ENCODE data around the gene CCDC181.

CCDC181 gene

DNA sequence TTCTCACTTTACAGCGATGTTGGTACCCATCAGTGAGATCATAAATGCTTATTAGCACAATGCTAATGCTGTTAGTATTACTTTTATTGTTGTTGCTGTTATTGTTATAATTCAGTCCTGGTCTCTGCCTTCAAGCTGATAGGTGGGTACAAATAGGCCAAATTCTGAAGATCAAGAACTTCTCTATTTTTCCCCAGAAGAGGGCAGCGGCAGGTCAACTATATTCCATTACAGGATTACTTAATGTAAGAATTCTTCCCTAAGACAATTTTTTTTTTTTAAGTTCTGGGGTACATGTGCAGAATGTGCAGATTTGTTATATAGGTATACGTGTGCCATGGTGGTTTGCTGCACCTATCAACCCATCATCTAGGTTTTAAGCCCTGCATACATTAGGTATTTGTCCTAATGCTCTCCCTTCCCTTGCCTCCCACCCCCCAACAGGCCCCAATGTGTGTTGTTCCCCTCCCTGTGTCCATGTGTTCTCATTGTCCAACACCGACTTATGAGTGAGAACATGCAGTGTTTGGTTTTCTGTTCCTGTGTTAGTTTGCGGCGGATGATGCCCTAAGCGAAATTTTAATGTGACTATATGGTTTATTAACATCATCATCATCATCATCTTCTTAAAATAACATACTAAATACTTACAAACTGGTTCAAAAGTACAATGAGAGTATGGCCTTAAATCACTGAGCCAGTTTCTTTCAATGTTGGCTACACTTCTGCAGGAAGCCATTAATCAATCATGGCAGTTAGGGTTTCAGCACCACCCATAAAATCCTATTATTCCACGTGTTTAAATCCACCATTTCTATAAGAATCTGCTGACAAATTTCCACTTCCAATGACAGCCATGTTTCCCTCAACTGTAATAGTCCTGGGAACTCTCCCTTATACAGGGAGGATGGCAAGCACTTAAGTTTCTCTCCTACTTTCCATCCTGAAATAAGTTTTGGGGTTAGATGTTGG is 39.3 kb upstream of the CCDC181 start:
- no peak for DNase-seq (ENCODE audit: low spot score)
- no peak overlapping the region for H3K4me3 ChIP-seq
- TF ChIP-seq CTCF (IDR thresholded peaks at IDR 0.05) = peak; percentile 17
- H3K27ac ChIP-seq = no peak overlapping the region

- no peak for TF ChIP-seq CTCF (IDR thresholded peaks at IDR 0.05)
- H3K4me3 ChIP-seq = no peak overlapping the region
- H3K27ac ChIP-seq = no peak overlapping the region
- no peak for DNase-seq (ENCODE audit: low spot score)
These were observed 38.0 kb upstream of the CCDC181 start for GRCh38 chr1:169465281-169465680.

DNA sequence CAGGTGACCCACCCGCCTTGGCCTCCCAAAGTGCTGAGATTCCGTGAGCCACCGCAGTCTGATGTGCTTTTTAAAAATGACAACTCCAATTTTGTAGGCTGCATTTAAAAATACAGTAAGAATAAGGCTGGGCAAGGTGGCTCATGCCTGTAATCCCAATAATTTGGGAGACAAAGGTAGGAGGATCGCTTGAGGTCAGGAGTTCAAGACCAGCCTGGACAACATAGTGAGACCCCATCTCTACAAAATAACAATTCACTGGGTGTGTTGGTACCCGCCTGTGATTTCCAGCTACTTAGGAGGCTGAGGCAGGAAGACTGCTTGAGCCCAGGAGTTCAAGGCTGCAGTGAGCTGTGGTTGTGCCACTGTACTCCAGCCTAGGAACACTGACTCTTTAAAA is 35.1 kb upstream of the CCDC181 start:
- Histone ChIP-seq H3K27ac (no peak overlapping the region), H3K4me3 (no peak overlapping the region)
- no peak for DNase-seq (ENCODE audit: low spot score)
- no peak for TF ChIP-seq CTCF (IDR thresholded peaks at IDR 0.05)

DNA sequence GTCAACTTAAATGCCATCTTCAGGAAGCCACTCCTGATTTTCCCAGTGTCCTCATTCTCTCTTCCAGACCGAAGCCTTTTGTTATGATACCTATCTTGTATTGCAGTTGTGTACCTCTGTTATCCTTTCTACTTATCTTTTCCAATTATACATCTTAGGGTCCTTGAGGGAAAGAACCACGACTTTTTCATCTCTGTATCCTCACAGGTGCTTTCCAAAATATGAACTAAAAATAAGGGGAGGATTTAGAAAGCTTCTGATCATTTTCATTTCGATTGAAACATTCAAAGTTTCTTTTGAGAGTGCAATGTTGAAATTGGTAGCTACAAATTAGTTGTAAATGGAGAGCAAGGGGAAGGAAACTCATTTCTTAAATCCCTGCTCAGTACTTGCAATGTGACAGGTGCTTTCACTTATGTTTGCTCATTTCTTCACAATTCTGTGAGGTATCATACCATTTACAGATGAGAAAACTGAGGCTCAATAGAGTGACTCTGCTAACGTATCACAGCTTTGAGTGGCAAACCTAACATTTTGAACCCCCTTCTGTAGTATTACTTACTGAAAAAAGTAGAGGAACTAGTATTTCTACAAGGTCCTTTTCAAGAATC is 34.2 kb upstream of the CCDC181 start:
- Histone ChIP-seq H3K27ac (no peak overlapping the region), H3K4me3 (no peak overlapping the region)
- no peak for DNase-seq (ENCODE audit: low spot score)
- no peak for TF ChIP-seq CTCF (IDR thresholded peaks at IDR 0.05)

DNA sequence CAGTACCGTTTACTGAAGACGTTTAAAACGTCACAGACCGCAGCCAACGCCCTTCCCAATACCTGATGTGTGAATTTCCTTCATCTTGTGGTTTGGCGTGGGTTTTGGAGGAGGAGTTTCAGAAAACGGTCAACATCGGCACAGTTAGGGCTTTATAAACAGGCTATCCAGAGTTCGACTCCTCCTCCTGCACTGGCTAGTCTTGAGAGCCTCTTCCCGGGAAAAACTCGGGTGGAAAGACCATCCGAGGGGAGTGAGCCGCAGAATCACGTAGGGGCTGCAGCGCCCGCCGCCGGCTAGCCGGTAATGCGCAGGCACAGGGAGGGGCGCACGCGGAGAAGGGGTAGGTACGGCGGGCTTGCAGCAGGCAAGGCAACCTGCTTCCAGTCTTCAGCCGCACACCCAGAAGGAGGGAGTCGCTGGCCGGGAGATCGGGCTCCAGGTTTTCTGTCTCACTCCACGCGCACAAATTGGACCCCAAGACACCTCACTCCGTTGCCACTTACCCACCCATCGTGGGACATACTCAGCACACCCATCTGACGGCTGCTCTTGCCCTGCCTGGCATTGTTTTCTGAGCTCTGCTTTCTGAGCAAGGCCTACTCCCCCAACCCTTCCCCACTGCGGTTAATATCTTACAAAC is 33.0 kb upstream of the CCDC181 start:
- DNase-seq (ENCODE audit: low spot score) = no peak
- Histone ChIP-seq H3K27ac (no peak overlapping the region), H3K4me3 (peak overlapping the region; percentile 27)
- no peak for TF ChIP-seq CTCF (IDR thresholded peaks at IDR 0.05)

DNA sequence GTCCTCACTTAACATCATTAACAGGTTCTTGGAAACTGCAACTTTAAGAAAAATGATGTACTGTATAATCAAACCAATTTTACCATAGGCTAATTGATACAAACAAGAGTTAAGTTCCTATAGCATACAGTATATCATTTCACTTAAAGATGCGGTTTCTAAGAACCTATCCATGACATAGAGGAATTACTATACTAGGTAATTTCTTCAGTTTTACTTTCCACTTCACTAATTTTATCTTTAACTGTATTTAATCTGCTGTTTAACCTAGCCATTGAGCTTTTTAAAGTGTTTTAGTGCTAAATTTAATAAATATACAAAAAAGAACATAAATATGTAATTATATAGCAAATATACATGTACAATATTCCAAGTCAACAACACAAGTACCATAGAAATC is 30.2 kb upstream of the CCDC181 start:
- no peak overlapping the region for H3K4me3 ChIP-seq
- TF ChIP-seq CTCF (IDR thresholded peaks at IDR 0.05) = no peak
- no peak overlapping the region for H3K27ac ChIP-seq
- no peak for DNase-seq (ENCODE audit: low spot score)
